Neural progenitor cell (in vitro differentiated cells): ENCODE data around the gene OGG1.

ENCODE experiments used
- CTCF ChIP-seq: fragments of 200-600 bp; sonication (generic); IDR thresholded peaks from 2 replicates; pipeline ENCODE4 v1.5.1; 2017; ENCODE audit warnings: antibody characterized with exemption, mild to moderate bottlenecking
- EZH2phosphoT487 ChIP-seq: fragments of 200-600 bp; sonication (generic); IDR thresholded peaks from 2 replicates; pipeline ENCODE4 v1.6.1; 2017; ENCODE audit warnings: antibody characterized with exemption

- TF ChIP-seq CTCF (no peak), EZH2phosphoT487 (no peak)
Observed at GRCh38 chr3:9710174-9710739, 39.5 kb upstream of the OGG1 start.
